Hematopoietic multipotent progenitor cell treated with erythropoietin and hydrocortisone succinate and interleukin-3 and kit ligand, for 15 days (in vitro differentiated cells): ENCODE data around the gene PMP22.
"Not testable (repeated sequence)": the region's sequence is repeated elsewhere in the genome, so short reads cannot be mapped to it uniquely, and the experiment has no call there.

Experiments used
- DNase-seq: peaks from one replicate; pipeline ENCODE4 v3.0.0-alpha.2; 2015; ENCODE audit warnings: low spot score

Gene PMP22

GRCh38 chr17:15250135-15250860 is 14.8 kb downstream of the PMP22 start:
- DNase-seq, result no peak

GRCh38 chr17:15249487-15249886 is 15.6 kb downstream of the PMP22 start:
- no peak for DNase-seq

GRCh38 chr17:15247891-15248529 is 17.1 kb downstream of the PMP22 start:
- DNase-seq, result no peak

- DNase-seq, result no peak
Measured at GRCh38 chr17:15245054-15245453, 20.1 kb downstream of the PMP22 start.

GRCh38 chr17:15240644-15241043 is 24.5 kb downstream of the PMP22 start:
- no peak for DNase-seq

- no peak for DNase-seq
Measured at GRCh38 chr17:15239491-15239890, 25.6 kb downstream of the PMP22 start.

GRCh38 chr17:15238676-15239422 is 26.3 kb downstream of the PMP22 start:
- DNase-seq, result no peak

- no peak for DNase-seq
Measured at GRCh38 chr17:15238057-15238456, 27.1 kb downstream of the PMP22 start.

GRCh38 chr17:15237106-15237425 is 28.1 kb downstream of the PMP22 start:
- no peak for DNase-seq

- peak; percentile 19 for DNase-seq
Measured at GRCh38 chr17:15236281-15237105, 28.6 kb downstream of the PMP22 start.

- DNase-seq, result no peak
Measured at GRCh38 chr17:15233971-15234370, 31.2 kb downstream of the PMP22 start.

GRCh38 chr17:15233022-15233805 is 31.9 kb downstream of the PMP22 start:
- DNase-seq, result peak; percentile 31

- DNase-seq, result peak; percentile 57
Measured at GRCh38 chr17:15232517-15232915, 32.6 kb downstream of the PMP22 start.

GRCh38 chr17:15231851-15232516 is 33.1 kb downstream of the PMP22 start:
- no peak for DNase-seq

GRCh38 chr17:15230866-15231265 is 34.3 kb downstream of the PMP22 start:
- DNase-seq, result no peak

- DNase-seq, result not testable (repeated sequence)
Measured at GRCh38 chr17:15221827-15222226, 43.3 kb downstream of the PMP22 start.

GRCh38 chr17:15220785-15221184 is 44.3 kb downstream of the PMP22 start:
- DNase-seq, result no peak

GRCh38 chr17:15216481-15216880 is 48.6 kb downstream of the PMP22 start:
- no peak for DNase-seq

- DNase-seq, result peak; percentile 27
Measured at GRCh38 chr17:15213381-15214087, 51.6 kb downstream of the PMP22 start.

- no peak for DNase-seq
Measured at GRCh38 chr17:15210247-15210646, 54.9 kb downstream of the PMP22 start.
